GM21390 (cell line): ENCODE results near the gene VPS54.

ENCODE experiments used
- ATAC-seq: cut with Tn5 transposase; IDR thresholded peaks from one replicate; pipeline ENCODE4 v1.9.1; 2021; ENCODE audit not compliant: unreplicated experiment

VPS54 gene

GRCh38 chr2:64019083-64019974 lies at the start of gene VPS54:
Gene VPS54, minus strand, starts transcription at chr2:64019428. Its CDS starts 35,429 bp downstream, at chr2:63983999.
- ATAC-seq, result peak; percentile 61

GRCh38 chr2:64067326-64067725 lies 48.1 kb upstream of the VPS54 start:
- no peak for ATAC-seq

GRCh38 chr2:64065516-64065915 lies 46.3 kb upstream of the VPS54 start:
- ATAC-seq, result no peak

- no peak for ATAC-seq
These were observed 44.7 kb upstream of the VPS54 start for GRCh38 chr2:64063924-64064331.

GRCh38 chr2:64063454-64063853 lies 44.2 kb upstream of the VPS54 start:
- ATAC-seq, result no peak

- ATAC-seq, result no peak
These were observed 43.6 kb upstream of the VPS54 start for GRCh38 chr2:64062840-64063239.

GRCh38 chr2:64059270-64059669 lies 40.0 kb upstream of the VPS54 start:
- ATAC-seq, result no peak

- no peak for ATAC-seq
These were observed 36.8 kb upstream of the VPS54 start for GRCh38 chr2:64056021-64056420.

GRCh38 chr2:64054161-64054915 lies 35.1 kb upstream of the VPS54 start:
- ATAC-seq, result no peak

- no peak for ATAC-seq
These were observed 33.4 kb upstream of the VPS54 start for GRCh38 chr2:64052463-64053241.

- peak; percentile 81 for ATAC-seq
These were observed 30.5 kb upstream of the VPS54 start for GRCh38 chr2:64049633-64050220.

GRCh38 chr2:64045938-64046337 lies 26.7 kb upstream of the VPS54 start:
- no peak for ATAC-seq

- no peak for ATAC-seq
These were observed 20.9 kb upstream of the VPS54 start for GRCh38 chr2:64040161-64040560.

GRCh38 chr2:64036034-64036705 lies 16.9 kb upstream of the VPS54 start:
- ATAC-seq, result peak; percentile 97

- ATAC-seq, result peak; percentile 52
These were observed 16.1 kb upstream of the VPS54 start for GRCh38 chr2:64035072-64035942.

GRCh38 chr2:64029116-64029665 lies 10.0 kb upstream of the VPS54 start:
- no peak for ATAC-seq

- ATAC-seq, result no peak
These were observed 6.5 kb upstream of the VPS54 start for GRCh38 chr2:64025741-64026140.

GRCh38 chr2:64024259-64024949 lies 5.2 kb upstream of the VPS54 start:
- ATAC-seq, result no peak
